SK-N-SH treated with all-trans-retinoic acid at 6 μM for 48 hours (cell line): ENCODE results near the gene KCNG3.

ENCODE experiments used
- PPARA ChIP-seq: fragments of 250-450 bp; sonication (Bioruptor Pico); IDR thresholded peaks from 2 replicates; pipeline ENCODE4 v1.5.0; 2020; ENCODE audit warnings: mild to moderate bottlenecking, borderline replicate concordance
- TSHZ2 ChIP-seq: fragments of 250-450 bp; sonication (Bioruptor Pico); IDR thresholded peaks from 2 replicates; pipeline ENCODE4 v1.5.0; 2020; ENCODE audit warnings: mild to moderate bottlenecking, moderate library complexity

GRCh38 chr2:42443718-42444399, 49.9 kb downstream of the KCNG3 start:
- TF ChIP-seq TSHZ2 (no peak), PPARA (CRISPR knock-in tag) (no peak)
